ENCODE data around the gene TP63.

- no peak for TF ChIP-seq EZH2 (IDR thresholded peaks at IDR 0.05; ENCODE audit: low read depth, unreplicated experiment)
- no peak for TF ChIP-seq NANOG (IDR thresholded peaks at IDR 0.05; ENCODE audit: borderline replicate concordance)
- TF ChIP-seq, protein P1, sequence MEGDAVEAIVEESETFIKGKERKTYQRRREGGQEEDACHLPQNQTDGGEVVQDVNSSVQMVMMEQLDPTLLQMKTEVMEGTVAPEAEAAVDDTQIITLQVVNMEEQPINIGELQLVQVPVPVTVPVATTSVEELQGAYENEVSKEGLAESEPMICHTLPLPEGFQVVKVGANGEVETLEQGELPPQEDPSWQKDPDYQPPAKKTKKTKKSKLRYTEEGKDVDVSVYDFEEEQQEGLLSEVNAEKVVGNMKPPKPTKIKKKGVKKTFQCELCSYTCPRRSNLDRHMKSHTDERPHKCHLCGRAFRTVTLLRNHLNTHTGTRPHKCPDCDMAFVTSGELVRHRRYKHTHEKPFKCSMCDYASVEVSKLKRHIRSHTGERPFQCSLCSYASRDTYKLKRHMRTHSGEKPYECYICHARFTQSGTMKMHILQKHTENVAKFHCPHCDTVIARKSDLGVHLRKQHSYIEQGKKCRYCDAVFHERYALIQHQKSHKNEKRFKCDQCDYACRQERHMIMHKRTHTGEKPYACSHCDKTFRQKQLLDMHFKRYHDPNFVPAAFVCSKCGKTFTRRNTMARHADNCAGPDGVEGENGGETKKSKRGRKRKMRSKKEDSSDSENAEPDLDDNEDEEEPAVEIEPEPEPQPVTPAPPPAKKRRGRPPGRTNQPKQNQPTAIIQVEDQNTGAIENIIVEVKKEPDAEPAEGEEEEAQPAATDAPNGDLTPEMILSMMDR (conservative IDR thresholded peaks at IDR 0.05; ENCODE audit: low read depth in 2 of 2), result no peak
- no peak for TF ChIP-seq POLR2AphosphoS5 (IDR thresholded peaks at IDR 0.05; ENCODE audit: low read depth)
- TF ChIP-seq JUNB (IDR thresholded peaks at IDR 0.05; ENCODE audit: unreplicated experiment), result no peak
- no peak for TF ChIP-seq EZH2phosphoT487 (IDR thresholded peaks at IDR 0.05; ENCODE audit: unreplicated experiment)
- no peak for TF ChIP-seq REST (IDR thresholded peaks at IDR 0.05; ENCODE audit: unreplicated experiment)
- no peak for TF ChIP-seq CREB1 (CRISPR knock-in tag; IDR thresholded peaks at IDR 0.05; ENCODE audit: low read depth)
- TF ChIP-seq ZNF331 (CRISPR knock-in tag; IDR thresholded peaks at IDR 0.05; ENCODE audit: low read depth), result no peak
- TF ChIP-seq ZNF462 (CRISPR knock-in tag; IDR thresholded peaks at IDR 0.05), result no peak
- TF ChIP-seq, protein P2, sequence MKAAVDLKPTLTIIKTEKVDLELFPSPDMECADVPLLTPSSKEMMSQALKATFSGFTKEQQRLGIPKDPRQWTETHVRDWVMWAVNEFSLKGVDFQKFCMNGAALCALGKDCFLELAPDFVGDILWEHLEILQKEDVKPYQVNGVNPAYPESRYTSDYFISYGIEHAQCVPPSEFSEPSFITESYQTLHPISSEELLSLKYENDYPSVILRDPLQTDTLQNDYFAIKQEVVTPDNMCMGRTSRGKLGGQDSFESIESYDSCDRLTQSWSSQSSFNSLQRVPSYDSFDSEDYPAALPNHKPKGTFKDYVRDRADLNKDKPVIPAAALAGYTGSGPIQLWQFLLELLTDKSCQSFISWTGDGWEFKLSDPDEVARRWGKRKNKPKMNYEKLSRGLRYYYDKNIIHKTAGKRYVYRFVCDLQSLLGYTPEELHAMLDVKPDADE (IDR thresholded peaks at IDR 0.05), result no peak
- no peak for TF ChIP-seq ZNF114 (CRISPR knock-in tag; IDR thresholded peaks at IDR 0.05)
- TF ChIP-seq STAT1 (IDR thresholded peaks at IDR 0.05; ENCODE audit: unreplicated experiment), result no peak
Observed at GRCh38 chr3:189909139-189909538, 277.9 kb downstream of the TP63 start.

Data from GM23338 (cell line).